ENCODE measurements around the gene AAMP.

- TF ChIP-seq, protein P1, sequence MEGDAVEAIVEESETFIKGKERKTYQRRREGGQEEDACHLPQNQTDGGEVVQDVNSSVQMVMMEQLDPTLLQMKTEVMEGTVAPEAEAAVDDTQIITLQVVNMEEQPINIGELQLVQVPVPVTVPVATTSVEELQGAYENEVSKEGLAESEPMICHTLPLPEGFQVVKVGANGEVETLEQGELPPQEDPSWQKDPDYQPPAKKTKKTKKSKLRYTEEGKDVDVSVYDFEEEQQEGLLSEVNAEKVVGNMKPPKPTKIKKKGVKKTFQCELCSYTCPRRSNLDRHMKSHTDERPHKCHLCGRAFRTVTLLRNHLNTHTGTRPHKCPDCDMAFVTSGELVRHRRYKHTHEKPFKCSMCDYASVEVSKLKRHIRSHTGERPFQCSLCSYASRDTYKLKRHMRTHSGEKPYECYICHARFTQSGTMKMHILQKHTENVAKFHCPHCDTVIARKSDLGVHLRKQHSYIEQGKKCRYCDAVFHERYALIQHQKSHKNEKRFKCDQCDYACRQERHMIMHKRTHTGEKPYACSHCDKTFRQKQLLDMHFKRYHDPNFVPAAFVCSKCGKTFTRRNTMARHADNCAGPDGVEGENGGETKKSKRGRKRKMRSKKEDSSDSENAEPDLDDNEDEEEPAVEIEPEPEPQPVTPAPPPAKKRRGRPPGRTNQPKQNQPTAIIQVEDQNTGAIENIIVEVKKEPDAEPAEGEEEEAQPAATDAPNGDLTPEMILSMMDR (IDR thresholded peaks at IDR 0.05; ENCODE audit: poor library complexity) = no peak
- TF ChIP-seq EZH2phosphoT487 (IDR thresholded peaks at IDR 0.05; ENCODE audit: low read depth, severe bottlenecking, unreplicated experiment) (no peak), EZH2 (IDR thresholded peaks at IDR 0.05; ENCODE audit: borderline replicate concordance) (no peak)
Measured at GRCh38 chr2:218274586-218274985, 4.6 kb upstream of the AAMP start.

Measured in hepatocyte (in vitro differentiated cells).